DMS114 treated with DMSO at 0.1 percent for 48 hours (cell line): ENCODE data around the gene KPRP.
A peak's percentile ranks its signal among the peaks of the same experiment; 100 is the strongest.

Source experiments
- DNase-seq: peaks from one replicate; lab custom pipeline; 2025; ENCODE audit not compliant: unreplicated experiment; lab: John Stamatoyannopoulos, UW

Gene KPRP, protein sequence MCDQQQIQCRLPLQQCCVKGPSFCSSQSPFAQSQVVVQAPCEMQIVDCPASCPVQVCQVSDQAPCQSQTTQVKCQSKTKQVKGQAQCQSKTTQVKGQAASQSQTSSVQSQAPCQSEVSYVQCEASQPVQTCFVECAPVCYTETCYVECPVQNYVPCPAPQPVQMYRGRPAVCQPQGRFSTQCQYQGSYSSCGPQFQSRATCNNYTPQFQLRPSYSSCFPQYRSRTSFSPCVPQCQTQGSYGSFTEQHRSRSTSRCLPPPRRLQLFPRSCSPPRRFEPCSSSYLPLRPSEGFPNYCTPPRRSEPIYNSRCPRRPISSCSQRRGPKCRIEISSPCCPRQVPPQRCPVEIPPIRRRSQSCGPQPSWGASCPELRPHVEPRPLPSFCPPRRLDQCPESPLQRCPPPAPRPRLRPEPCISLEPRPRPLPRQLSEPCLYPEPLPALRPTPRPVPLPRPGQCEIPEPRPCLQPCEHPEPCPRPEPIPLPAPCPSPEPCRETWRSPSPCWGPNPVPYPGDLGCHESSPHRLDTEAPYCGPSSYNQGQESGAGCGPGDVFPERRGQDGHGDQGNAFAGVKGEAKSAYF

DNA sequence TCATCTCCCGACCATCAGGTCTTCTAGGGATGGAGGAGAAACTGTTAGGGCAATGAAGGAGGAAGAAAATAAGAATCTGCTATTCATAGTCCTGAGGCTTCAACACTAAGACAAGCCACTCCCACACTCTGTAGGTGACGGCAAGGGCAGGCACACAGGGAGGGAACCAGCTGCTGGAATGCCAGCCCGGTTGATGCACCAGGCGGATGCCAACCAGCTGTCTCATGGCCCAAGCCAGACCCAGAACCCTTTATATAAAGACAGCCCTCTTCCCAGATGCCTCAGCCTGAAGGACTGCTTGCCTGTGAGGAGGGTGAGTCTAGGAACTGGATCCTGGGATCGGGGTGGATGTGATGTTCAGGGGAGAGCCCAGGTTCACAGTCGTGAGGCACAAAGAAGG, at the start of gene KPRP:
Gene KPRP, plus strand, starts transcription at position 279 of the 400 bp plus-strand sequence. CDS start 1,564 bp downstream, outside the sequence.
- no peak for DNase-seq

GRCh38 chr1:152718238-152718637, 39.6 kb upstream of the KPRP start:
- DNase-seq, result no peak

DNA sequence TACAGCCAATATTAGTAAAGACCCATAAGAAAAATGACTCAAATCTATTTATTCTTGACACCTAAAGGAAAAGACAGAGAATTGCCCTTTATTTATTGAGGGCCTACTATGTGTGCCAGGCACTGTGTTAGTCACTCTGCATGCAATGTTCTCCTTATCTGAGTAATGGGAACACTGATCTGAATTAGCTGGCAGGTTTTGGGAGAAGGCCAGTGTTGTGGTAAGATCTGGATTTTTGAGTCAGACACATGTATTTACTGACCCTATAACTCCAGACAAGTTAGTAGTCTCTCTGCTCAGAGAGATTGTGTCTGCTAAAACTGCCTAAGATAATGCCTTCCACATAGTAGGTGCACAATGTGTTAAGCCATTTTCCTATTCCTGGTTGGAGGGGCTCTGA, 32.6 kb upstream of the KPRP start:
- DNase-seq, result no peak

- DNase-seq, result no peak
These were observed 28.8 kb upstream of the KPRP start for GRCh38 chr1:152728986-152729385.

- peak; percentile 7 for DNase-seq
These were observed 22.2 kb upstream of the KPRP start for GRCh38 chr1:152735648-152736047.

GRCh38 chr1:152737997-152738396, 19.8 kb upstream of the KPRP start:
- DNase-seq, result no peak

DNA sequence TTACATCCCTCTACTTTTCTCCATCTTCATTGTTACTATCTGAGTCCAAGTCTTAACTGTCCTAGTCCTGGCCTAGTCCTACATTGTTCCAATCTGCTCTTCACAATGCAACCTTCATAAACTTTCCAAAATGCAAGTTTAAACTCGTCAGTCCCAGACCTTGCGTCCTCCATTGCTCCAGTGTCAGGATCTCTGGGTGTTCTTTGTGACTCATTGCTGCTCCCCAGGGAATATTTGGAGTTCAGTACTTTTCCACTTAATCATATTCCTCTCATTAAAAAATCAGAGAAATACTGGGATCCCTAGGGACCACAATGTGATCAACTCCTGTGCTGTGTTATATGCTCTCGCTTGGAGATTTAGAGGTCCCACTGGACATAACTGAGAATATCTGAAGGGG, 18.0 kb upstream of the KPRP start:
- DNase-seq, result no peak

- DNase-seq, result no peak
These were observed 16.2 kb upstream of the KPRP start for GRCh38 chr1:152741656-152742055.

DNA sequence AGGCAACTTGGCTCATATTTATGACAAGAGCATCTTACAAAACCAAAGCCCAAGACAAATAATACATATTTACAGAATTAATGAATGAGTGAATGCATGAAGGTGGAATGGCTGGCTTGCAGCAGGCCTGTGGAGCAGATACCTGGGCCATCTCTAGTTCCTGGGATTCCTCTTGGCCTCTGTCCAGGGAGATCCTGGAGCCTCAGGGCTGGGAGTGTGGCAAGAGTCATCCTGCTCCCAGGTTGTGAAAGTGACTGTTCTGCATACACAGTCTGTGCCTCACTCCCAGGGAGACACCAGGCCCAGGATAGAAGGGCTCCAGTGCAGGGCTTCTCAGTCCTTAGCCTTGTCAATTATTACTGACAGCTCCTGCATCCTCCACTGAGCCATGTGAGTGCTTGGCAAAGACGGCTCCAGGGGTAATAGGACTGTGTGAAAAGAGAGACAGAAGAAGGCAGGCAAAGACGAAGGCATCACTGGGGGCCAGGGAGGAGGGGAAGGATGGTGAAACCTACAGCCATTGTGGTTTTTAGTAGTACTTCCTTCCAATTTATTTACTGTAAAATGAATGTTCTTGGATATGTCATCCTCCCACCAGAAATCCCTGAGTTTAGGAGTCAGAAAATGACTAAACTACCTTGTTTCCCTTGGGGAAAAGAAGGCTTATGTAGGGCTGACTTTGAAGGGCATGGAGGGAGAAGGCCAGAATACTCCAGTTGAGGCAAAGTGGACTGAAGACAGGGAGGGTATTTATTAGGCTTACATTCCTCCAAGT, 14.3 kb upstream of the KPRP start:
- no peak for DNase-seq

- DNase-seq, result no peak
These were observed 12.5 kb upstream of the KPRP start for GRCh38 chr1:152745289-152745704.

- no peak for DNase-seq
These were observed 11.9 kb upstream of the KPRP start for GRCh38 chr1:152745765-152746444.

DNA sequence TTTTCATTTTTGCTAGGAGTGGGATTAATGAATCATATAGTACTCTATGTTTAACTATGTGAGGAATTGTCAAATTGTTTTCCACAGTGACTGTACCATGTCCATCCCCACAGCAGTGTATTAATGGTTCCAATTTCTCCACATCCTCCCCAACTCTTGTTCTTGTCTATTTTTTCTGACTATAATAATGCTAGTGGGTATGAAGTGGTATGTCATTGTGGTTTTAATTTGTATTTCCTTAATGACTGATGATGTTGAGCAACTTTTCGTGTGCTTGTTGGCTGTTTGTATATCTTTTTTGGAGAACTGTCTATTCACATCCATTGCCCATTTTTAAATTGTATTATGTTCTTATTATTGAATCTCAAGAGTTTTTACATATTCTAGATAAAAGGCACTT, 10.0 kb upstream of the KPRP start:
- DNase-seq, result no peak

GRCh38 chr1:152752225-152752624, 5.6 kb upstream of the KPRP start:
- no peak for DNase-seq

GRCh38 chr1:152753586-152753985, 4.2 kb upstream of the KPRP start:
- no peak for DNase-seq

DNA sequence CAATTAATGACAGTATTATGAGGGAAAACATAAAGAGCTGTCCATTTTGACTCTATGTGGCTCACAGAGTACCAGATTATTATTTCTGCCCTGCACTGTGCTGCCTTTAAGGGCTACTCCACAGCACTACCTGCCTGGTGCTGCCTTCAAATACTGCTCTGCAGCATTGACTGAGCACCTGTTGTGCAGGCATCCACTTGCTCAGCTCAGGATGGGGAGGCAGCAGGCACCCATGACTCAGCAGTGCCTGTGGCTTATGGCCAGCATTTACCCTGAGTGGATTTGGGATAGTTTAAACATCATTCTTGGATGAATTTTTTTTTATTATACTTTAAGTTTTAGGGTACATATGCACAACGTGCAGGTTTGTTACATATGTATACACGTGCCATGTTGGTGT, 953 bp upstream of the KPRP start:
- DNase-seq, result no peak

GRCh38 chr1:152758636-152759035, 811 bp downstream of the KPRP start:
- DNase-seq, result no peak

DNA sequence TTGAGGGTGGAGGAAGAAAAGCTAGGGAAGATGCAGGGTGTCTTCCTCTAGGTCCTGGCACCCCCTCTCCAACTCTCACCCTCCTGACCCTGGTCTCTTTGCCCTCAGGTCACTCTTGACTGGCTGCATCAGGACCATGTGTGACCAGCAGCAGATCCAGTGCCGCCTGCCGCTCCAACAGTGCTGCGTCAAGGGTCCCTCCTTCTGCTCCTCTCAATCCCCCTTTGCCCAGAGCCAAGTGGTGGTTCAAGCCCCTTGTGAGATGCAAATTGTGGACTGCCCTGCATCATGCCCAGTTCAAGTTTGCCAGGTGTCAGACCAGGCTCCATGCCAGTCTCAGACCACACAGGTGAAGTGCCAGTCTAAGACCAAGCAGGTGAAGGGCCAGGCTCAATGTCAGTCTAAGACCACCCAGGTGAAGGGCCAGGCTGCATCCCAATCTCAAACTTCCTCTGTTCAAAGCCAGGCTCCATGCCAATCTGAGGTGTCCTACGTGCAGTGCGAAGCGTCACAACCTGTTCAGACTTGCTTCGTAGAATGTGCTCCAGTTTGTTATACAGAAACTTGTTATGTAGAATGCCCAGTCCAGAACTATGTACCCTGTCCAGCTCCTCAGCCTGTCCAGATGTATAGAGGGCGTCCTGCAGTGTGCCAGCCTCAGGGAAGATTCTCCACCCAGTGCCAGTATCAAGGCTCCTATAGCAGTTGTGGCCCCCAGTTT, 1.8 kb downstream of the KPRP start:
- no peak for DNase-seq

DNA sequence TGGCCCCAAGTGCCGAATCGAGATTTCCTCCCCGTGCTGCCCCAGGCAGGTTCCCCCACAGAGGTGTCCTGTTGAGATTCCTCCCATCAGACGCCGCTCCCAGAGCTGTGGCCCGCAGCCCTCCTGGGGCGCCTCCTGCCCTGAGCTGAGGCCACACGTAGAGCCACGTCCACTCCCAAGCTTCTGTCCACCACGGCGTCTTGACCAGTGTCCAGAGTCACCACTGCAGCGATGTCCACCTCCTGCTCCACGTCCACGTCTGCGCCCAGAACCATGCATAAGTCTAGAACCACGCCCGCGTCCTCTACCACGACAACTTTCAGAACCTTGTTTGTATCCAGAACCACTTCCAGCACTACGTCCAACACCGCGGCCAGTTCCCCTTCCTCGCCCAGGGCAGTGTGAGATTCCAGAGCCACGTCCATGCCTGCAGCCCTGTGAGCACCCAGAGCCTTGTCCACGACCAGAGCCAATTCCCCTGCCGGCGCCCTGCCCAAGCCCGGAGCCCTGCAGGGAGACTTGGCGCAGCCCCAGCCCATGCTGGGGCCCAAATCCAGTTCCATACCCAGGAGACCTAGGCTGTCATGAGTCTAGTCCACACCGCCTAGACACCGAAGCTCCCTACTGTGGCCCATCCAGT, 2.8 kb downstream of the KPRP start:
- DNase-seq, result no peak

- DNase-seq, result no peak
These were observed 3.9 kb downstream of the KPRP start for GRCh38 chr1:152761609-152762213.
